ENCODE results near the gene COPZ2. TPM values are rescaled to one million over a fixed set of nuclear protein-coding genes. Genes with fewer than 3 reads are reported as not detected.

The COPZ2 gene
- polyA plus RNA-seq, 1 of the 3 experiments (the other 2 are of a cell fraction): 36.9 TPM

GRCh38 chr17:48048384-48049126, 11.0 kb upstream of the COPZ2 start (continued):
- TF ChIP-seq POLR2AphosphoS5 (IDR thresholded peaks at IDR 0.05; ENCODE audit: low read depth, low read length) (peak; percentile 97), TEAD4 (IDR thresholded peaks at IDR 0.05; ENCODE audit: borderline replicate concordance, insufficient read depth) (no peak), SIN3A (IDR thresholded peaks at IDR 0.05; ENCODE audit: borderline replicate concordance, low read depth, low read length) (peak; percentile 66), FOXM1 (IDR thresholded peaks at IDR 0.05; ENCODE audit: low read depth) (no peak), USF2 (IDR thresholded peaks at IDR 0.05; ENCODE audit: borderline replicate concordance, low read depth, low read length) (no peak)

DNA sequence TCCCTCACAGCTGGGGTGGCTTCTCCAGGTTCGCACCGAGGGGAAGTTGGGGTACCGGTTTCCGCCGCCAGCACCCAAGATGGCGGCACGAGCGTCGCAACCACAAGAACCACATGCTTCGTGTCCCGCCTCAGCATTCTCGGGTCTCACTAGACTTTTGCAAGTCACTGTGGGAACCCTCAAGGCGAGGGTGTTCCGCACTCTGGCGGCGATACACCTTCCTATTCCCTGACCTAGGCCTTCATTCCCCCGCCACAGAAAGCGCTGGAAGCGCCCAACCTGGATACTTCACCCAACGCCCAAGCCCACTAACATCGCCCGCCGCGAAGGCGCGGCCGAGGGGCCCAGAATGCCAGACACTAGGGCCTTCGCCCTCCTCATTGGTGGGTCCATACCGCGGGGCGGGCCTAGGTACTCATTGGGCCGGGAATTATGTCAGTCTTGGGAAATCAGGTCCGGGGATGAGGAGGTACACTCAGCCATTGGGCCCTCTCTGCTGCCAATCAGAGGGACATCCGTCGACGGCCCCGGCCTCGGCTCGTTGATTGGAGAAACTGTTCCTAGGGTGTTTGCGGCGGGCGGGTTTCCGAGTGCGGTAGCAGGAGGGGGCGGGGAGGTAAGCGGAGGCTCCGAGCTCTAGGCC, 10.3 kb upstream of the COPZ2 start, which contains the start of gene NFE2L1:
Gene NFE2L1 (plus strand): TSS at position 619 of the 643 bp plus-strand sequence. CDS start 2,760 bp downstream, outside the sequence.
- peak; percentile 97 for DNase-seq
- H2AFZ ChIP-seq (ENCODE audit: low read depth): peak within 1 kb of the TSS; percentile 76
- ChIA-PET POLR2A (interaction anchor here (0.6 to 5.0 kb wide), 29 partner anchors 7 to 152 kb away, joined by 3 to 34 read pairs (median 6); partner anchors contain the start of genes CBX1, CDK5RAP3, COPZ2 and SNX11), CTCF (interaction anchor here (0.6 to 44.3 kb wide), 18 partner anchors 8 to 593 kb away, joined by 3 to 1200 read pairs (median 6); partner anchors contain the start of genes CDK5RAP3 and COPZ2)
- peak within 1 kb of the TSS; percentile 95 to 98 for H3K27ac ChIP-seq (ENCODE audit: low read depth in 2 of 2, low read length in 1 of 2)
- H3K79me2 ChIP-seq (ENCODE audit: insufficient read depth): peaks cover 58% of the 10 kb centered on the region
- peak within 1 kb of the TSS; percentile 88 for H3K9ac ChIP-seq
- H3F3A ChIP-seq (replicated peaks; ENCODE audit: insufficient read depth): peaks cover 37% of the 10 kb centered on the region
- H3K4me1 ChIP-seq (ENCODE audit: control insufficient read depth in 1 of 2, insufficient read depth in 2 of 2, low read depth in 1 of 2, low read length in 1 of 2): peaks cover 42 to 46% of the 10 kb centered on the region in 2 experiments
- WGBS (ENCODE audit: low lambda C conversion rate): under 1% methylated on average over 42 of the region's 47 CpGs
- no peaks in the 10 kb centered on the region for H3K9me2 ChIP-seq
- peaks cover 24% of the 10 kb centered on the region for H4K20me1 ChIP-seq (ENCODE audit: insufficient read depth)
- H3K36me3 ChIP-seq (replicated peaks in 1 of 2; ENCODE audit: control insufficient read depth in 1 of 2, insufficient read depth in 2 of 2, low read length in 1 of 2): peaks cover 17 to 23% of the 10 kb centered on the region in 2 experiments
- H3K4me3 ChIP-seq (ENCODE audit: low read depth in 2 of 2, low read length in 1 of 2): peak within 1 kb of the TSS; percentile 77 to 90
- H3K27me3 ChIP-seq (ENCODE audit: insufficient read depth): no peaks in the 10 kb centered on the region
- peak within 1 kb of the TSS; percentile 88 for H3K4me2 ChIP-seq
- no peaks in the 10 kb centered on the region for H3K9me3 ChIP-seq
- 0 out of 2 replicates have a peak, but pooled peaks have one; percentile 13 for TF ChIP-seq SIN3A (IDR thresholded peaks at IDR 0.05; ENCODE audit: borderline replicate concordance, low read depth, low read length)
- TF ChIP-seq GABPA (IDR thresholded peaks at IDR 0.05; ENCODE audit: low read depth): peak; percentile 83
- TF ChIP-seq NRF1 (IDR thresholded peaks at IDR 0.05; ENCODE audit: low read depth, low read length): no peak
- no peak for TF ChIP-seq RAD21 (IDR thresholded peaks at IDR 0.05; ENCODE audit: low read length)
- TF ChIP-seq ELF1 (IDR thresholded peaks at IDR 0.05): peak; percentile 74
- peak; percentile 100 for TF ChIP-seq PBX3 (IDR thresholded peaks at IDR 0.05)
- TF ChIP-seq, protein P1, sequence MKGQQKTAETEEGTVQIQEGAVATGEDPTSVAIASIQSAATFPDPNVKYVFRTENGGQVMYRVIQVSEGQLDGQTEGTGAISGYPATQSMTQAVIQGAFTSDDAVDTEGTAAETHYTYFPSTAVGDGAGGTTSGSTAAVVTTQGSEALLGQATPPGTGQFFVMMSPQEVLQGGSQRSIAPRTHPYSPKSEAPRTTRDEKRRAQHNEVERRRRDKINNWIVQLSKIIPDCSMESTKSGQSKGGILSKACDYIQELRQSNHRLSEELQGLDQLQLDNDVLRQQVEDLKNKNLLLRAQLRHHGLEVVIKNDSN (IDR thresholded peaks at IDR 0.05; ENCODE audit: borderline replicate concordance, low read depth): peak; percentile 86
- TF ChIP-seq SMC3 (IDR thresholded peaks at IDR 0.05; ENCODE audit: low read depth, low read length): no peak
- TF ChIP-seq MAX (IDR thresholded peaks at IDR 0.05; ENCODE audit: low read depth): peak; percentile 100
- TF ChIP-seq, protein P2, sequence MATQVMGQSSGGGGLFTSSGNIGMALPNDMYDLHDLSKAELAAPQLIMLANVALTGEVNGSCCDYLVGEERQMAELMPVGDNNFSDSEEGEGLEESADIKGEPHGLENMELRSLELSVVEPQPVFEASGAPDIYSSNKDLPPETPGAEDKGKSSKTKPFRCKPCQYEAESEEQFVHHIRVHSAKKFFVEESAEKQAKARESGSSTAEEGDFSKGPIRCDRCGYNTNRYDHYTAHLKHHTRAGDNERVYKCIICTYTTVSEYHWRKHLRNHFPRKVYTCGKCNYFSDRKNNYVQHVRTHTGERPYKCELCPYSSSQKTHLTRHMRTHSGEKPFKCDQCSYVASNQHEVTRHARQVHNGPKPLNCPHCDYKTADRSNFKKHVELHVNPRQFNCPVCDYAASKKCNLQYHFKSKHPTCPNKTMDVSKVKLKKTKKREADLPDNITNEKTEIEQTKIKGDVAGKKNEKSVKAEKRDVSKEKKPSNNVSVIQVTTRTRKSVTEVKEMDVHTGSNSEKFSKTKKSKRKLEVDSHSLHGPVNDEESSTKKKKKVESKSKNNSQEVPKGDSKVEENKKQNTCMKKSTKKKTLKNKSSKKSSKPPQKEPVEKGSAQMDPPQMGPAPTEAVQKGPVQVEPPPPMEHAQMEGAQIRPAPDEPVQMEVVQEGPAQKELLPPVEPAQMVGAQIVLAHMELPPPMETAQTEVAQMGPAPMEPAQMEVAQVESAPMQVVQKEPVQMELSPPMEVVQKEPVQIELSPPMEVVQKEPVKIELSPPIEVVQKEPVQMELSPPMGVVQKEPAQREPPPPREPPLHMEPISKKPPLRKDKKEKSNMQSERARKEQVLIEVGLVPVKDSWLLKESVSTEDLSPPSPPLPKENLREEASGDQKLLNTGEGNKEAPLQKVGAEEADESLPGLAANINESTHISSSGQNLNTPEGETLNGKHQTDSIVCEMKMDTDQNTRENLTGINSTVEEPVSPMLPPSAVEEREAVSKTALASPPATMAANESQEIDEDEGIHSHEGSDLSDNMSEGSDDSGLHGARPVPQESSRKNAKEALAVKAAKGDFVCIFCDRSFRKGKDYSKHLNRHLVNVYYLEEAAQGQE (IDR thresholded peaks at IDR 0.05; ENCODE audit: low read depth, low read length): no peak
- TF ChIP-seq GATA2 (CRISPR knock-in tag; IDR thresholded peaks at IDR 0.05): no peak
- TF ChIP-seq, protein P3, sequence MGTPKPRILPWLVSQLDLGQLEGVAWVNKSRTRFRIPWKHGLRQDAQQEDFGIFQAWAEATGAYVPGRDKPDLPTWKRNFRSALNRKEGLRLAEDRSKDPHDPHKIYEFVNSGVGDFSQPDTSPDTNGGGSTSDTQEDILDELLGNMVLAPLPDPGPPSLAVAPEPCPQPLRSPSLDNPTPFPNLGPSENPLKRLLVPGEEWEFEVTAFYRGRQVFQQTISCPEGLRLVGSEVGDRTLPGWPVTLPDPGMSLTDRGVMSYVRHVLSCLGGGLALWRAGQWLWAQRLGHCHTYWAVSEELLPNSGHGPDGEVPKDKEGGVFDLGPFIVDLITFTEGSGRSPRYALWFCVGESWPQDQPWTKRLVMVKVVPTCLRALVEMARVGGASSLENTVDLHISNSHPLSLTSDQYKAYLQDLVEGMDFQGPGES (IDR thresholded peaks at IDR 0.05; ENCODE audit: low read depth, low read length): peak; percentile 95
- peak; percentile 97 for TF ChIP-seq CHD2 (IDR thresholded peaks at IDR 0.05; ENCODE audit: low read length, partially characterized antibody)
- peak; percentile 7; the same call in 1 of the 2 replicates for TF ChIP-seq NFIC (IDR thresholded peaks at IDR 0.05; ENCODE audit: borderline replicate concordance)
- TF ChIP-seq TEAD4 (IDR thresholded peaks at IDR 0.05; ENCODE audit: borderline replicate concordance, insufficient read depth): no peak; the same call in 1 of the 2 replicates
- TF ChIP-seq TAF1 (IDR thresholded peaks at IDR 0.05; ENCODE audit: borderline replicate concordance, low read depth, low read length): peak; percentile 59; the same call in 1 of the 2 replicates
- peak; percentile 94 for TF ChIP-seq POLR2AphosphoS5 (IDR thresholded peaks at IDR 0.05; ENCODE audit: low read depth, low read length)
- peak; percentile 79; the same call in 1 of the 2 replicates for TF ChIP-seq FOXJ3 (CRISPR knock-in tag; IDR thresholded peaks at IDR 0.05)

All from SK-N-SH (cell line).